Activated T-helper 2 cell treated with anti-CD3 and anti-CD28 coated beads, Interferon-gamma antibody, Interleukin-2, Interleukin-4, amounts not matched to agents 10 μg/mL and 5 μg/mL and 100 μg/mL, durations not matched to agents 14 hours and 24 hours and 36 hours (primary cell): ENCODE measurements around the gene CYTH2. TPM values are rescaled to one million over a fixed set of nuclear protein-coding genes. Genes with fewer than 3 reads are reported as not detected.

Experiments used
- DNase-seq: peaks from one replicate; pipeline ENCODE4 v3.0.0; 2021; ENCODE audit warnings: low spot score
- H3K27ac Mint-ChIP-seq: one replicate; pipeline ENCODE4 v1.8.0; 2021; ENCODE audit warnings: mixed read lengths
- H3K27me3 Mint-ChIP-seq: one replicate; pipeline ENCODE4 v1.8.0; 2021; ENCODE audit warnings: low read depth, mixed read lengths
- H3K36me3 Mint-ChIP-seq: one replicate; pipeline ENCODE4 v1.8.0; 2021; ENCODE audit warnings: low read depth, mixed read lengths
- H3K4me1 Mint-ChIP-seq: one replicate; pipeline ENCODE4 v1.8.0; 2021; ENCODE audit warnings: low read depth, mixed read lengths
- H3K4me3 Mint-ChIP-seq: one replicate; pipeline ENCODE4 v1.8.0; 2021; ENCODE audit warnings: low read depth, mild to moderate bottlenecking, moderate library complexity, mixed read lengths
- H3K9me3 Mint-ChIP-seq: one replicate; pipeline ENCODE4 v1.8.0; 2021; ENCODE audit warnings: mixed read lengths
- intact Hi-C: fragments of 100-400 bp; cut with micrococcal nuclease; formaldehyde crosslinking; loops from one replicate; pipeline ENCODE4 v1.15.1; 2023
- total RNA-seq: library from RNA; stranded (reverse); gene quantifications from 2 replicates; pipeline ENCODE4 v1.2.3, GENCODE V29; 2022

CYTH2 gene
- total RNA-seq, 1 donor from 2014 or later = 37.7 TPM

DNA sequence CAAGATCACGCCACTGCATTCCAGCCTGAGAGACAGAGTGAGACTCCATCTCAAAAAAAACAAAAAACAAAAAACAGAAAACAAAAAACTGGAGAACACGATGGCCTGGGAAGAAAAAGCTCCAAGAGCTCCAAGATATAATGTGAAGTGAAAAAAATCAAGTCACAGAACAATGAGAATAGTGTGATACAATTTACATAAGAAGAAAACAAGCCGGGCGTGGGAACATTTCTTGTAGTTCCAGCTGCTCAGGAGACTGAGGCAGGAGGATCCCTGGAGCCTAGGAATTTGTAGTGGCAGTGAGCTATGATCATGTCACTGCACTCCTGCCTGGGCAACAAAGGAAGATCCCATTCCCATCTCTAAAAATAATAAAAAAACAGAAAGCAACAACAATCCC, 51.0 kb downstream of the CYTH2 start:
- H3K27me3 Mint-ChIP-seq = no peaks in the 10 kb centered on the region
- intact Hi-C loops = no loop called here
- no peak overlapping the region for H3K4me3 Mint-ChIP-seq
- DNase-seq = no peak
- no peak overlapping the region for H3K27ac Mint-ChIP-seq
- no peaks in the 10 kb centered on the region for H3K36me3 Mint-ChIP-seq
- no peaks in the 10 kb centered on the region for H3K4me1 Mint-ChIP-seq
- peaks cover 6% of the 10 kb centered on the region for H3K9me3 Mint-ChIP-seq

DNA sequence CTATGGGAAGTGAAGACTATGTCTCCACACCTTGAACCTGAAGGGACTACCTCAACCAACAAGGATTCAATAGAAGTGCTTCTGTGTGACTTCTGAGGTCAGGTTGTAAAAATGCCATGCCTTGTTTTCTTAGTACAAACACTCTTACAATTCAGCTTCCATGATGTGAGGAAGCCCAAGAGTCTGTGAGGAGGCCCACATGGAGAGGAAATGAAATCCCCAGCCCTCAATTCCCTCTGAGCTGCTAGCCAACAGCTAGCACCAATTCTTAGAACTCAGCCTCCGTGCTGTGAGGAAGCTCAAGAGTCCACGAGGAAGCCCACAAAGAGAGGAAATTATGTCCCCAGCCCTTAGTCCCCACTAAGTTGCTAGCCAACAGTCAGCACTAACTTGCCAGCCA, 55.1 kb downstream of the CYTH2 start:
- intact Hi-C loops = no loop called here
- H3K27ac Mint-ChIP-seq = no peak overlapping the region
- H3K36me3 Mint-ChIP-seq = no peaks in the 10 kb centered on the region

DNA sequence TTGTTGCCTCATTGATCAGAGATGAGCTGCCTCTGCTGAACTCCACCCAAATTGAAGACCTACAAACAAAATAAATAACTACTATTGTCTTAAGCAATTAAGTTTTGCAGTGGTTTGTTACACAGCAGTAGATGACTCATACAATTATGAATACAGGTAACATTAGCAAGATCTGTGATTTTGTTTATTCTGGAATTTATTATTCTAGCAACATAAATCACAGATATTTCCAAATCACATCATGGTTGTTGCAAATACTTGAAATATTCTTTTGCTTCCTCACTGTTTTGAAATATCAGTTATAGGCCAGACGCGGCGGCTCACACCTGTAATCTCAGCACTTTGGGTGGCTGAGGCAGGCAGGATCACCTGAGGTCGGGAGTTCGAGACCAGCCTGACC, 55.6 kb downstream of the CYTH2 start:
- Mint-ChIP-seq H3K27ac (no peak overlapping the region), H3K9me3 (peaks cover 21% of the 10 kb centered on the region), H3K4me1 (no peaks in the 10 kb centered on the region), H3K36me3 (no peaks in the 10 kb centered on the region), H3K27me3 (no peaks in the 10 kb centered on the region), H3K4me3 (no peak overlapping the region)
- DNase-seq = no peak
- intact Hi-C loops = no loop called here

More for the DNA sequence above, 55.1 kb downstream of the CYTH2 start:
- Mint-ChIP-seq H3K9me3 (peaks cover 21% of the 10 kb centered on the region), H3K4me1 (no peaks in the 10 kb centered on the region), H3K27me3 (no peaks in the 10 kb centered on the region), H3K4me3 (no peak overlapping the region)
- DNase-seq = no peak

DNA sequence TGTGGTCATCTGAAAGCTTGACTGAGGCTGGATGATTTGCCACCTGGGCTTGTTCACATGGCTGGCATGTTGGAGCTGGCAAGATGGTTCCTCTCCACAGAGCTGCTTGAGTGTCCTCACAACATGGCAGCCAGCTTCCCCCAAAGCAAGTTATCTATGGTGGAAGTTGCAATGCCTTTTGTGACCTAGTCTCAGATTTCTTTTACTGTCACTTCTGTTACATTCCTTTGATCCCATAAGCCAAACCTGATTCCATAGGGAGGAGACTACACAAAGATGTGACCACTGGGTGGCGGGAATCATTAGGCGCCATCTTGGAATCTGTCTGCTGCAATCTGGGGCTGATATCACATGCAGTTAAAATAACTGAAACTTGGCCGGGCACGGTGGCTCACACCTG, 60.0 kb downstream of the CYTH2 start:
- Mint-ChIP-seq H3K36me3 (no peaks in the 10 kb centered on the region), H3K27me3 (no peaks in the 10 kb centered on the region), H3K27ac (no peak overlapping the region), H3K9me3 (peaks cover 17% of the 10 kb centered on the region), H3K4me1 (no peaks in the 10 kb centered on the region), H3K4me3 (no peak overlapping the region)
- intact Hi-C loops = no loop called here
- DNase-seq = no peak

DNA sequence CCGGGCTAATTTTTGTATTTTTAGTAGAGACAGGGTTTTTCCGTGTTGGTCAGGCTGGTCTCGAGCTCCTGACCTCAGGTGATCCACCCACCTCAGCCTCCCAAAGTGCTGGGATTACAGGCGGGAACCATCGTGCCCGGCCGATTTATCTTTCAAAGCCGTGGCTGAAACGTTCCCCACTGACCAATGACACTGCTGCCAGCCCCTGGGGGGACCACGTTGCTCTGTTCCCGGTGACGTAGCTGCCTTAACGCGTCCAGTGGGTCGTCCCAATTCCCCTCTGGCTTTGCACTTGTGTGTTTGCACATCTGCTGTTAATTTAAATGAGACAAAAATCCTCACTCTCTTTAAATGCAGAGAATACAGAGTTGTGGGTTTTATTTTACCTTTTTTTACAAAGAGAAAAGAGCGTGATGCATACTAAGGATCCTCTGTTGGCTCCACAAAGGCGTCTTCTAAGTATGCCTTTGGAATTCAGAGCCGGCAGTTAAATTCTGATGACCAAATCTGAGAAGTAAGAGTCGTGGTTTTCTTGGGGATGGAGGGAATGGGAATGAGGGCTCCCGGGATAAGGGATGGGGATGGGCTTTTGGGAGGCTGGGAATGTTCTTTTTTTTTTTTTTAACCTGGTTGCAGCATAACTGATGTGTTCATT, 61.0 kb downstream of the CYTH2 start:
- intact Hi-C loops = no loop called here
- Mint-ChIP-seq H3K4me1 (no peaks in the 10 kb centered on the region), H3K4me3 (no peak overlapping the region), H3K36me3 (no peaks in the 10 kb centered on the region), H3K9me3 (peaks cover 15% of the 10 kb centered on the region), H3K27me3 (no peaks in the 10 kb centered on the region), H3K27ac (no peak overlapping the region)
- no peak for DNase-seq

DNA sequence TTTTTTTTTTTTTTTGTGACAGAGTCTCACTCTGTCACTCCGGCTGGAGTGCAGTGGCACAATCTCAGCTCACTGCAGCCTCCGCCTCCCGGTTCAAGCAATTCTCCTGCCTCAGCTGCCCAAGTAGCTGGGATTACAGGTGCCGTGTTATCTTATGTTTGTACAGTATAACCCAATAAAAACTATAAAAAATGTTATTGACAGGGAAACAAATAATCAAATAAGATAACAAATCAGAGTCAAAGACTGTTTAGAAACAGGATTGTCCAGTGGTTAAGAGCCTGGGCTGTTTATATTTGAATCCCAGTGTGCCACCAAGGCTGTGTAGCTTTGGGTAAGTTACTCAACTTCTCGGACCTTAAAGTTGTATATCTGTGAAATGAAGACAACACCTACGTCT, 61.6 kb downstream of the CYTH2 start:
- no peaks in the 10 kb centered on the region for H3K27me3 Mint-ChIP-seq
- intact Hi-C loops = no loop called here
- no peak overlapping the region for H3K4me3 Mint-ChIP-seq
- H3K4me1 Mint-ChIP-seq = no peaks in the 10 kb centered on the region
- no peak overlapping the region for H3K27ac Mint-ChIP-seq
- H3K9me3 Mint-ChIP-seq = peaks cover 15% of the 10 kb centered on the region
- no peaks in the 10 kb centered on the region for H3K36me3 Mint-ChIP-seq
- DNase-seq = no peak

Other genes with a start within 250 kb of the CYTH2 start
- gene CARD8, start 213.5 kb upstream of the CYTH2 start, total RNA-seq = 108 and 110 TPM in 2 replicates
- 0.37 and 0.94 TPM in 2 replicates for gene ZNF114, start 199.3 kb upstream of the CYTH2 start, total RNA-seq
- 318 and 329 TPM in 2 replicates for gene EMP3, start 143.8 kb upstream of the CYTH2 start, total RNA-seq
- gene TMEM143, start 105.4 kb upstream of the CYTH2 start, total RNA-seq = 12.8 and 13.1 TPM in 2 replicates
- gene SYNGR4, start 105.0 kb upstream of the CYTH2 start, total RNA-seq = not detected in 2 replicates
- 80.2 and 87.8 TPM in 2 replicates for gene KDELR1, start 77.8 kb upstream of the CYTH2 start, total RNA-seq
- 0.34 and 0.39 TPM in 2 replicates for gene GRIN2D, start 75.7 kb upstream of the CYTH2 start, total RNA-seq
- 77.6 and 77.8 TPM in 2 replicates for gene GRWD1, start 23.4 kb upstream of the CYTH2 start, total RNA-seq
- 2.0 and 2.1 TPM in 2 replicates for gene KCNJ14, start 13.8 kb upstream of the CYTH2 start, total RNA-seq
- 3.1 and 5.1 TPM in 2 replicates for gene LMTK3, start 42.5 kb downstream of the CYTH2 start, total RNA-seq
- gene SULT2B1, start 82.8 kb downstream of the CYTH2 start, total RNA-seq = not detected in 2 replicates
- not detected in 2 replicates for gene SPACA4, start 137.4 kb downstream of the CYTH2 start, total RNA-seq
- 4.3 and 6.4 TPM in 2 replicates for gene FAM83E, start 145.7 kb downstream of the CYTH2 start, total RNA-seq
- 1,853 and 1,861 TPM in 2 replicates for gene RPL18, start 149.8 kb downstream of the CYTH2 start, total RNA-seq
- 34.3 and 35.0 TPM in 2 replicates for gene SPHK2, start 150.1 kb downstream of the CYTH2 start, total RNA-seq
- gene DBP, start 168.0 kb downstream of the CYTH2 start, total RNA-seq = 7.3 and 7.9 TPM in 2 replicates
- gene CA11, start 176.8 kb downstream of the CYTH2 start, total RNA-seq = 5.4 and 6.5 TPM in 2 replicates
- gene NTN5, start 203.6 kb downstream of the CYTH2 start, total RNA-seq = 0.46 and 0.55 TPM in 2 replicates
- gene FUT2, start 226.6 kb downstream of the CYTH2 start, total RNA-seq = not detected in 2 replicates